ENCODE results near the gene THNSL1. TPM values are rescaled to one million over a fixed set of nuclear protein-coding genes. Genes with fewer than 3 reads are reported as not detected.

THNSL1 gene
- total RNA-seq, 1 experiment from 2014 or later = 5.5 TPM

- ChIA-PET POLR2A (no interaction called here), CTCF (no interaction called here)
- Mint-ChIP-seq H3K27ac (no peak overlapping the region), H3K4me3 (no peak overlapping the region), H3K27me3 (ENCODE audit: low read depth) (no peaks in the 10 kb centered on the region; the same call in 1 of the 2 replicates), H3K36me3 (no peaks in the 10 kb centered on the region), H3K4me1 (no peaks in the 10 kb centered on the region), H3K9me3 (no peaks in the 10 kb centered on the region)
- TF ChIP-seq NR1H2 (CRISPR knock-in tag; IDR thresholded peaks at IDR 0.05) = no peak
- no peak for TF ChIP-seq CTCF (IDR thresholded peaks at IDR 0.05)
- no peak for TF ChIP-seq IRF1 (CRISPR knock-in tag; IDR thresholded peaks at IDR 0.05)
- TF ChIP-seq MLX (CRISPR knock-in tag; IDR thresholded peaks at IDR 0.05) = no peak
- no peak for TF ChIP-seq KAT7 (CRISPR knock-in tag; IDR thresholded peaks at IDR 0.05; ENCODE audit: borderline replicate concordance)
- no peak for TF ChIP-seq ELF4 (CRISPR knock-in tag; IDR thresholded peaks at IDR 0.05; ENCODE audit: low read depth)
- no peak for TF ChIP-seq TP53 (CRISPR knock-in tag; IDR thresholded peaks at IDR 0.05)
- no peak for TF ChIP-seq ERG (CRISPR knock-in tag; IDR thresholded peaks at IDR 0.05)
- TF ChIP-seq ZNF121 (CRISPR knock-in tag; IDR thresholded peaks at IDR 0.05) = no peak
- no peak for TF ChIP-seq ZBTB21 (CRISPR knock-in tag; IDR thresholded peaks at IDR 0.05; ENCODE audit: borderline replicate concordance)
- no peak for TF ChIP-seq ZNF532 (CRISPR knock-in tag; IDR thresholded peaks at IDR 0.05; ENCODE audit: borderline replicate concordance)
- ATAC-seq (no peak), DNase-seq (ENCODE audit: low spot score) (no peak)
These were observed 23.8 kb upstream of the THNSL1 start for GRCh38 chr10:24992512-24993133.

GRCh38 chr10:24993237-24993958, 23.0 kb upstream of the THNSL1 start:
- Mint-ChIP-seq H3K4me1 (no peaks in the 10 kb centered on the region), H3K9me3 (no peaks in the 10 kb centered on the region), H3K27ac (no peak overlapping the region), H3K4me3 (no peak overlapping the region), H3K27me3 (ENCODE audit: low read depth) (no peaks in the 10 kb centered on the region; the same call in 1 of the 2 replicates), H3K36me3 (no peaks in the 10 kb centered on the region)
- no peak for DNase-seq (ENCODE audit: low spot score)
- no peak for ATAC-seq
- ChIA-PET POLR2A (no interaction called here), CTCF (no interaction called here)
- TF ChIP-seq RELA (CRISPR knock-in tag; IDR thresholded peaks at IDR 0.05; ENCODE audit: borderline replicate concordance) (no peak), CREM (CRISPR knock-in tag; IDR thresholded peaks at IDR 0.05) (no peak), HMGA2 (CRISPR knock-in tag; IDR thresholded peaks at IDR 0.05) (no peak), NR1H2 (CRISPR knock-in tag; IDR thresholded peaks at IDR 0.05) (no peak), ZNF671 (CRISPR knock-in tag; IDR thresholded peaks at IDR 0.05) (no peak), PREB (CRISPR knock-in tag; IDR thresholded peaks at IDR 0.05; ENCODE audit: borderline replicate concordance) (no peak), TCF7 (CRISPR knock-in tag; IDR thresholded peaks at IDR 0.05; ENCODE audit: low read depth) (no peak), MXD4 (CRISPR knock-in tag; IDR thresholded peaks at IDR 0.05; ENCODE audit: borderline replicate concordance) (no peak), ZNF425 (CRISPR knock-in tag; conservative IDR thresholded peaks at IDR 0.05) (no peak), IRF2 (CRISPR knock-in tag; IDR thresholded peaks at IDR 0.05; ENCODE audit: borderline replicate concordance, low read depth) (no peak), FOXJ3 (CRISPR knock-in tag; IDR thresholded peaks at IDR 0.05; ENCODE audit: borderline replicate concordance) (no peak), ETV6 (CRISPR knock-in tag; IDR thresholded peaks at IDR 0.05) (no peak)

All from WTC11 (cell line).